ENCODE results near the gene PRPSAP2. TPM values are rescaled to one million over a fixed set of nuclear protein-coding genes. Genes with fewer than 3 reads are reported as not detected.
A peak's percentile ranks its signal among the peaks of the same experiment; 100 is the strongest.
"Not testable (repeated sequence)": the region's sequence is repeated elsewhere in the genome, so short reads cannot be mapped to it uniquely, and the experiment has no call there.

The PRPSAP2 gene
- total RNA-seq, 6 experiments from 2014 or later = 20.4 to 27.2 (median 23.1) TPM

- Mint-ChIP-seq H3K27ac (no peak within 1 kb of the TSS), H3K27me3 (ENCODE audit: insufficient read depth) (peaks cover 38% of the 10 kb centered on the region), H3K4me3 (no peak within 1 kb of the TSS), H3K4me1 (ENCODE audit: low read depth) (no peaks in the 10 kb centered on the region), H3K9me3 (no peaks in the 10 kb centered on the region), H3K36me3 (ENCODE audit: low read depth) (no peaks in the 10 kb centered on the region)
- no peak for DNase-seq
- peak; percentile 58 for TF ChIP-seq CTCF (IDR thresholded peaks at IDR 0.05)
These were observed 94.3 kb downstream of the PRPSAP2 start, which contains the start of gene SLC5A10 for GRCh38 chr17:18951941-18952842. Gene SLC5A10, plus strand, starts transcription at chr17:18952165. Its CDS starts 41 bp downstream, at chr17:18952206.

GRCh38 chr17:18953231-18953728 is 95.3 kb downstream of the PRPSAP2 start:
- Mint-ChIP-seq H3K4me1 (ENCODE audit: low read depth) (no peaks in the 10 kb centered on the region), H3K27ac (no peak overlapping the region), H3K27me3 (ENCODE audit: insufficient read depth) (peaks cover 29% of the 10 kb centered on the region), H3K9me3 (no peaks in the 10 kb centered on the region), H3K36me3 (ENCODE audit: low read depth) (no peaks in the 10 kb centered on the region), H3K4me3 (no peak overlapping the region)
- no peak for TF ChIP-seq CTCF (IDR thresholded peaks at IDR 0.05)
- DNase-seq = no peak

GRCh38 chr17:18954321-18954720 is 96.4 kb downstream of the PRPSAP2 start:
- no peak for TF ChIP-seq CTCF (IDR thresholded peaks at IDR 0.05)
- Mint-ChIP-seq H3K9me3 (no peaks in the 10 kb centered on the region), H3K4me3 (no peak overlapping the region), H3K27me3 (ENCODE audit: insufficient read depth) (peaks cover 25% of the 10 kb centered on the region), H3K27ac (no peak overlapping the region), H3K36me3 (ENCODE audit: low read depth) (no peaks in the 10 kb centered on the region), H3K4me1 (ENCODE audit: low read depth) (no peaks in the 10 kb centered on the region)
- no peak for DNase-seq

DNA sequence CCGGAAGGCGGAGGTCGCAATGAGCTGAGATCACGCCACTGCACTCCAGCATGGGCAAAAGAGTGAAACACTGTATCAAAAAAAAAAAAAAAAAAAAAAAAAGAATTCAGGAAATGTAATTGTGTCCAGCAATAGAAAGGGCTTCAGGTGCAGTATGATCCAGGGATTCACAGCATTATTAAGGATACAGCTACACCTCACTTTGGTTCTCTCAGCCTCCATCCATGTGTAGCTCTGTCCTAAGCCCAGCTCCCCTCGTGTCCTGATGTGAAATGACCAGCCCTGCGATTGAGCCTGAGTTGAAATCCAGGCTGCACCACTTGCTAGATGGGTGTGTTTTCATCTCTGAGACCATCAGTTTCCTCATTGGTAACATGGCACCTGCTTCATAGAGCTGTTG is 97.1 kb downstream of the PRPSAP2 start:
- no peak for DNase-seq
- no peaks in the 10 kb centered on the region for H3K36me3 Mint-ChIP-seq (ENCODE audit: low read depth)
- no peak overlapping the region for H3K4me3 Mint-ChIP-seq
- no peak for TF ChIP-seq CTCF (IDR thresholded peaks at IDR 0.05)
- peaks cover 18% of the 10 kb centered on the region for H3K27me3 Mint-ChIP-seq (ENCODE audit: insufficient read depth)
- H3K4me1 Mint-ChIP-seq (ENCODE audit: low read depth) = no peaks in the 10 kb centered on the region
- no peaks in the 10 kb centered on the region for H3K9me3 Mint-ChIP-seq
- H3K27ac Mint-ChIP-seq = no peak overlapping the region

DNA sequence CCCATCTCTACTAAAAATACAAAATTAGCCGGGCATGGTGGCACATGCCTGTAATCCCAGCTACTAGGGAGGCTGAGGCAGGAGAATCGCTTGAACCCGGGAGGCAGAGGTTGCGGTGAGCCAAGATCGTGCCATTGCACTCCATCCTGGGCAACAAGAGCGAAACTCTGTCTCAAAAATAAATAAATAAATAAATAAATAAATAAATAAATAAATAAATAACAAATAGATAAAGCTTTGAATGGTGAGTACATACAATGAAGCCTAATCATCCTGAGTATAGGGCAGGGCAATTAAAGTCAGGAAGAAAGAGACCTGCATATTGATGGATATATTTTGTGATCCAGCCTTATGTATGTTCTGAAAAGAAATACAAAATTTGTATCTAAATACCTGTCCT is 98.1 kb downstream of the PRPSAP2 start:
- not testable (repeated sequence) for H3K4me3 Mint-ChIP-seq; H3K27ac Mint-ChIP-seq; H3K4me1 Mint-ChIP-seq (ENCODE audit: low read depth); H3K9me3 Mint-ChIP-seq; DNase-seq; H3K36me3 Mint-ChIP-seq (ENCODE audit: low read depth)
- H3K27me3 Mint-ChIP-seq (ENCODE audit: insufficient read depth) = peaks cover 13% of the 10 kb centered on the region

- Mint-ChIP-seq H3K4me1 (ENCODE audit: low read depth) (peaks cover 12% of the 10 kb centered on the region), H3K27me3 (ENCODE audit: insufficient read depth) (peaks cover 11% of the 10 kb centered on the region), H3K36me3 (ENCODE audit: low read depth) (no peaks in the 10 kb centered on the region), H3K9me3 (no peaks in the 10 kb centered on the region), H3K27ac (no peak overlapping the region), H3K4me3 (no peak overlapping the region)
- no peak for DNase-seq
- no peak for TF ChIP-seq CTCF (IDR thresholded peaks at IDR 0.05)
These were observed 98.7 kb downstream of the PRPSAP2 start for GRCh38 chr17:18956581-18956980.
